Mesendoderm (in vitro differentiated cells): ENCODE data around the gene TUFM.
"Not testable (repeated sequence)": the region's sequence is repeated elsewhere in the genome, so short reads cannot be mapped to it uniquely, and the experiment has no call there.

Experiments
- DNase-seq: peaks from one replicate; pipeline ENCODE4 v3.0.0; 2013
- H2AK5ac ChIP-seq: 2 replicates; pipeline ENCODE4 v1.6.1; 2013; ENCODE audit warnings: low read length, inconsistent platforms
- H2BK120ac ChIP-seq: 2 replicates; pipeline ENCODE4 v1.6.1; 2013; ENCODE audit warnings: low read depth, mild to moderate bottlenecking, low read length, moderate library complexity, mixed read lengths
- H2BK15ac ChIP-seq: replicated peaks from 2 replicates; pipeline ENCODE4 v1.6.1; 2013; ENCODE audit warnings: low read depth, mild to moderate bottlenecking, moderate library complexity
- H2BK5ac ChIP-seq: 2 replicates; pipeline ENCODE4 v1.6.1; 2013; ENCODE audit warnings: low read length, inconsistent platforms
- H3K18ac ChIP-seq: 2 replicates; pipeline ENCODE4 v1.6.1; 2013; ENCODE audit warnings: mild to moderate bottlenecking, low read length, mixed read lengths
- H3K23ac ChIP-seq: one replicate; pipeline ENCODE4 v1.6.1; 2013; ENCODE audit warnings: low read length
- H3K27ac ChIP-seq: 2 replicates; pipeline ENCODE4 v1.5.1; 2013; ENCODE audit warnings: low read depth, mild to moderate bottlenecking, inconsistent platforms, low read length, moderate library complexity
- H3K27me3 ChIP-seq: 2 replicates; pipeline ENCODE4 v1.6.1; 2013; ENCODE audit warnings: low read length, control low read depth, mild to moderate bottlenecking, inconsistent platforms; ENCODE audit not compliant: insufficient read depth, poor library complexity
- H3K36me3 ChIP-seq: 2 replicates; pipeline ENCODE4 v1.6.1; 2013; ENCODE audit warnings: low read length, inconsistent platforms; ENCODE audit not compliant: control insufficient read depth, insufficient read depth
- H3K4ac ChIP-seq: one replicate; pipeline ENCODE4 v1.6.1; 2013; ENCODE audit warnings: low read depth, mild to moderate bottlenecking, low read length, moderate library complexity
- H3K4me1 ChIP-seq: 2 replicates; pipeline ENCODE4 v1.6.1; 2013; ENCODE audit warnings: low read depth, low read length, inconsistent platforms; ENCODE audit not compliant: control insufficient read depth
- H3K4me2 ChIP-seq: 2 replicates; pipeline ENCODE4 v1.6.1; 2013; ENCODE audit warnings: low read length
- H3K4me3 ChIP-seq: 2 replicates; pipeline ENCODE4 v1.5.1; 2013; ENCODE audit warnings: mild to moderate bottlenecking, low read length
- H3K56ac ChIP-seq: one replicate; pipeline ENCODE4 v1.6.1; 2013; ENCODE audit warnings: low read length
- H3K79me1 ChIP-seq: 2 replicates; pipeline ENCODE4 v1.6.1; 2013; ENCODE audit warnings: low read length, inconsistent platforms
- H3K79me2 ChIP-seq: 2 replicates; pipeline ENCODE4 v1.6.1; 2013; ENCODE audit warnings: mild to moderate bottlenecking, low read length; ENCODE audit not compliant: control insufficient read depth, insufficient read depth
- H3K9ac ChIP-seq: 2 replicates; pipeline ENCODE4 v1.6.1; 2013; ENCODE audit warnings: low read length, inconsistent platforms
- H4K5ac ChIP-seq: one replicate; pipeline ENCODE4 v1.6.1; 2013; ENCODE audit warnings: low read length
- H4K8ac ChIP-seq: one replicate; pipeline ENCODE4 v1.6.1; 2013; ENCODE audit warnings: low read depth, mild to moderate bottlenecking, control low read depth, low read length, moderate library complexity
- WGBS: extraction: QIAGEN DNeasy Blood & Tissue Kit; methylation state at CpG from one replicate; pipeline ENCODE4 v1.1.7; 2013; ENCODE audit warnings: low lambda C conversion rate, missing lambda C conversion rate; ENCODE audit not compliant: insufficient coverage; ENCODE audit errors: extremely low coverage; 5-methylcytosine and 5-hydroxymethylcytosine counted together

The TUFM gene

GRCh38 chr16:28886945-28887344 lies 40.8 kb upstream of the TUFM start:
- Histone ChIP-seq H2BK15ac (no peak overlapping the region), H3K79me2 (no peaks in the 10 kb centered on the region), H3K4ac (no peak overlapping the region), H3K4me3 (no peak overlapping the region), H2BK120ac (no peak overlapping the region), H3K4me1 (no peaks in the 10 kb centered on the region), H2AK5ac (no peak overlapping the region), H3K36me3 (no peaks in the 10 kb centered on the region), H3K56ac (no peak overlapping the region), H3K23ac (no peak overlapping the region), H3K79me1 (no peaks in the 10 kb centered on the region), H2BK5ac (no peak overlapping the region), H3K27me3 (no peaks in the 10 kb centered on the region), H3K18ac (no peak overlapping the region), H3K9ac (no peak overlapping the region), H3K4me2 (no peak overlapping the region), H3K27ac (no peak overlapping the region), H4K5ac (no peak overlapping the region), H4K8ac (no peak overlapping the region)
- DNase-seq, result no peak
- WGBS, result no CpG with 5 or more reads among the region's 10 CpGs

GRCh38 chr16:28884045-28884444 lies 37.9 kb upstream of the TUFM start:
- H3K4me1 ChIP-seq, result no peaks in the 10 kb centered on the region
- H3K36me3 ChIP-seq, result no peaks in the 10 kb centered on the region
- no peak overlapping the region for H2AK5ac ChIP-seq
- DNase-seq, result no peak
- H2BK120ac ChIP-seq, result no peak overlapping the region
- no peaks in the 10 kb centered on the region for H3K79me2 ChIP-seq
- no peak overlapping the region for H3K27ac ChIP-seq
- no peak overlapping the region for H3K23ac ChIP-seq
- no peaks in the 10 kb centered on the region for H3K27me3 ChIP-seq
- H3K4me3 ChIP-seq, result no peak overlapping the region
- no peak overlapping the region for H2BK15ac ChIP-seq
- no peak overlapping the region for H3K4me2 ChIP-seq
- H2BK5ac ChIP-seq, result no peak overlapping the region
- H3K56ac ChIP-seq, result no peak overlapping the region
- no peak overlapping the region for H4K5ac ChIP-seq
- H3K9ac ChIP-seq, result no peak overlapping the region
- H3K79me1 ChIP-seq, result no peaks in the 10 kb centered on the region
- H3K18ac ChIP-seq, result no peak overlapping the region
- WGBS, result no CpG with 5 or more reads among the region's 6 CpGs
- no peak overlapping the region for H4K8ac ChIP-seq
- H3K4ac ChIP-seq, result no peak overlapping the region

GRCh38 chr16:28883221-28883996 lies 37.3 kb upstream of the TUFM start:
- DNase-seq, result no peak
- Histone ChIP-seq H3K27me3 (no peaks in the 10 kb centered on the region), H3K36me3 (no peaks in the 10 kb centered on the region), H2BK5ac (no peak overlapping the region), H3K56ac (no peak overlapping the region), H3K4me1 (no peaks in the 10 kb centered on the region), H3K4me3 (no peak overlapping the region), H3K9ac (no peak overlapping the region), H3K18ac (no peak overlapping the region), H2BK120ac (no peak overlapping the region), H2AK5ac (no peak overlapping the region), H3K79me2 (no peaks in the 10 kb centered on the region), H3K4ac (no peak overlapping the region), H3K27ac (no peak overlapping the region), H3K4me2 (no peak overlapping the region), H4K8ac (no peak overlapping the region), H4K5ac (no peak overlapping the region), H2BK15ac (no peak overlapping the region), H3K23ac (no peak overlapping the region), H3K79me1 (no peaks in the 10 kb centered on the region)
- WGBS, result no CpG with 5 or more reads among the region's 25 CpGs

GRCh38 chr16:28882551-28883160 lies 36.5 kb upstream of the TUFM start:
- H3K4me1 ChIP-seq, result no peaks in the 10 kb centered on the region
- H2BK120ac ChIP-seq, result no peak overlapping the region
- H2BK5ac ChIP-seq, result no peak overlapping the region
- no peaks in the 10 kb centered on the region for H3K27me3 ChIP-seq
- no peak overlapping the region for H3K18ac ChIP-seq
- no peaks in the 10 kb centered on the region for H3K79me2 ChIP-seq
- H4K5ac ChIP-seq, result no peak overlapping the region
- H2BK15ac ChIP-seq, result no peak overlapping the region
- H3K4me3 ChIP-seq, result no peak overlapping the region
- DNase-seq, result no peak
- no peak overlapping the region for H3K27ac ChIP-seq
- no peak overlapping the region for H2AK5ac ChIP-seq
- H3K56ac ChIP-seq, result peak overlapping the region; percentile 15
- H3K36me3 ChIP-seq, result no peaks in the 10 kb centered on the region
- no peak overlapping the region for H3K4ac ChIP-seq
- H3K23ac ChIP-seq, result no peak overlapping the region
- H3K79me1 ChIP-seq, result no peaks in the 10 kb centered on the region
- no CpG with 5 or more reads among the region's 24 CpGs for WGBS
- H3K4me2 ChIP-seq, result no peak overlapping the region
- H3K9ac ChIP-seq, result no peak overlapping the region
- H4K8ac ChIP-seq, result no peak overlapping the region

GRCh38 chr16:28881565-28881964 lies 35.4 kb upstream of the TUFM start:
- H3K23ac ChIP-seq, H3K4me2 ChIP-seq, H3K79me2 ChIP-seq, H3K4me3 ChIP-seq, H3K18ac ChIP-seq, H2AK5ac ChIP-seq, H3K79me1 ChIP-seq, H3K27ac ChIP-seq, H3K27me3 ChIP-seq, H2BK5ac ChIP-seq, H4K8ac ChIP-seq, H4K5ac ChIP-seq, H3K4me1 ChIP-seq, H3K9ac ChIP-seq, H3K4ac ChIP-seq, H3K36me3 ChIP-seq, DNase-seq, H2BK120ac ChIP-seq, H3K56ac ChIP-seq, H2BK15ac ChIP-seq: not testable (repeated sequence)
- WGBS, result no CpG with 5 or more reads among the region's 4 CpGs
